Measurements from ENCODE around the gene TTC39C.

DNA sequence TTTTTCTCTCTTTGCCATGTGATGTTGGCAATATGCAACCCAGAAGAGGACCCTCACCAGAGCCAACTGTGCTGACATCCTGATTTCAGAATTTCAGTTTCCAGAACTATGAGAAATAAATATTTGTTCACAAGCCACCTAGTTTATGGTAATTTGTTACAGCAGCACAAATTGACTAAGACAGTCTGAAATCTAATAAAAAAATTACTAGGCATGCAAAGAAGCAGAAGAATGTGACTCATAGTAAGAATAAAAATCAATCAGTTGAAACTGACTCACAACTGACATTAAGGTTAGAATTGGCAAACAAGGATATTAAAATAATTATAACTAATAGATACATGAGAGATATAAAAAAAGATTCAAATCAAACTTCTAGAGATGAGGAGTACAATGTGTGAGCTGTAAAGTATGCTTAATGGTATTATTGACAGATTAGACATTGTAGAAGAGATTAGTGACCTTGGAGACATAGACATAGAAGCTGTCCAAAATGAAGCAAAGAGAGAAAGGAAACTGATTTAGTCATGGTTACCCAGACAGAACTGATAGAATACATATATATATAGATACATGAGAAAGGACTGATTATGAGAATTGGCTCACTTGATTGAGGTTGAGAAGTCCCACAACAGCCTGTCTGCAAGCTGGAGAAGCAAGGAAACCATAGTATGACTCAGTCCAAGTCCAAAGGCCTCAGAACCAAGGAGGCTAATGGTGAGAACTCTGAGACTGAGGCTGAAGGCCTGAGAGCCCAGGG lies 27.8 kb upstream of the TTC39C start:
- TF ChIP-seq, protein P1, sequence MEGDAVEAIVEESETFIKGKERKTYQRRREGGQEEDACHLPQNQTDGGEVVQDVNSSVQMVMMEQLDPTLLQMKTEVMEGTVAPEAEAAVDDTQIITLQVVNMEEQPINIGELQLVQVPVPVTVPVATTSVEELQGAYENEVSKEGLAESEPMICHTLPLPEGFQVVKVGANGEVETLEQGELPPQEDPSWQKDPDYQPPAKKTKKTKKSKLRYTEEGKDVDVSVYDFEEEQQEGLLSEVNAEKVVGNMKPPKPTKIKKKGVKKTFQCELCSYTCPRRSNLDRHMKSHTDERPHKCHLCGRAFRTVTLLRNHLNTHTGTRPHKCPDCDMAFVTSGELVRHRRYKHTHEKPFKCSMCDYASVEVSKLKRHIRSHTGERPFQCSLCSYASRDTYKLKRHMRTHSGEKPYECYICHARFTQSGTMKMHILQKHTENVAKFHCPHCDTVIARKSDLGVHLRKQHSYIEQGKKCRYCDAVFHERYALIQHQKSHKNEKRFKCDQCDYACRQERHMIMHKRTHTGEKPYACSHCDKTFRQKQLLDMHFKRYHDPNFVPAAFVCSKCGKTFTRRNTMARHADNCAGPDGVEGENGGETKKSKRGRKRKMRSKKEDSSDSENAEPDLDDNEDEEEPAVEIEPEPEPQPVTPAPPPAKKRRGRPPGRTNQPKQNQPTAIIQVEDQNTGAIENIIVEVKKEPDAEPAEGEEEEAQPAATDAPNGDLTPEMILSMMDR (IDR thresholded peaks at IDR 0.05; ENCODE audit: insufficient read depth, low read depth, low read length), result no peak
- no peak for TF ChIP-seq EZH2 (IDR thresholded peaks at IDR 0.05; ENCODE audit: insufficient read depth, low read length)

Data from astrocyte (in vitro differentiated cells and primary cell).